Fibroblast of lung (primary cell): Measurements from ENCODE around the gene DLGAP1.

Experiments used
- CTCF ChIP-seq, 2 donors: IDR thresholded peaks in 1 of 2; conservative IDR thresholded peaks in 1 of 2; 1 replicate in 1 of 2; 2 replicates in 1 of 2; pipeline ENCODE4 v1.5.1; 2011 to 2012; ENCODE audit warnings: low read length in 2 of 2, control low read depth in 1 of 2, inconsistent platforms in 1 of 2, low read depth in 1 of 2, mild to moderate bottlenecking in 1 of 2
- EZH2 ChIP-seq: IDR thresholded peaks from 2 replicates; pipeline ENCODE4 v1.5.1; 2012; ENCODE audit warnings: low read length, control low read depth, mild to moderate bottlenecking; ENCODE audit errors: missing control alignments

DNA sequence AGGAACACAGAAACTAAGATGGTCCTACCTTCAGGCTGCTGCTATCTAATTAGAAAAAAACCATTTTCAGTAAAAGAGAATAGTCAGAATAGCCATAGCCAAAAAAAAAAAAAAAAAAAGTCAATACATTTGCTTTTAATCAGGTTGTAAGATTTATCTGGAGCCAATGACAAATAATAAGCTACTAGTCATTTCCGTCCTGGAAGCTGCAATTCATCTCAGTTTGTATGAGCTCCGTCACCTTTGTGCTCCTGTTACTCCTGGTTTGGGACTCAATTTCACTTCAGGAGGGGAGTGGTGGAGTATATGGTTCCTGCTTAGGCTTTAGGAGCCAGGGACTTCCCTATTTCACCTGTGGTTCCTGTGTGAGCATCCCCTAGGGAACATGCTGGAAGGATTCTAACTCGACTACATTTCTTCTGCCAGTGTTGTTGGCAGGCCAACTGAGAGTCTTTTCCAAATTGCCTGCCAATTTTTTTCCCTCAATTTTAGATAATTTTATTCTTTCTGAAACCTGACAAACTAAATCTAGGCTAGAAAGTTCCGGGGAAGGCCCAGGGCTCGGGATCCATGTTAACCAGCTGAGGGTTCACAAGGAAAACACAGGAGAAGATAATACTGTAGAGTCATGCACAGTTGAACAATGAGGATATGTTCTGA, 481.8 kb downstream of the DLGAP1 start:
- TF ChIP-seq CTCF (conservative IDR thresholded peaks at IDR 0.05 in 1 of 2, IDR thresholded peaks at IDR 0.05 in 1 of 2; ENCODE audit: low read depth in 1 of 2, low read length in 2 of 2) (no peak), EZH2 (no peak)
